HG02840 (cell line): Measurements from ENCODE around the gene MUC5B.
"Not testable (repeated sequence)": the region's sequence is repeated elsewhere in the genome, so short reads cannot be mapped to it uniquely, and the experiment has no call there.

Experiments
- ATAC-seq: cut with Tn5 transposase; IDR thresholded peaks from one replicate; pipeline ENCODE4 v1.9.1; 2021; ENCODE audit warnings: mild to moderate bottlenecking, moderate library complexity, moderate number of reproducible peaks; ENCODE audit not compliant: unreplicated experiment, low FRiP score

MUC5B gene

DNA sequence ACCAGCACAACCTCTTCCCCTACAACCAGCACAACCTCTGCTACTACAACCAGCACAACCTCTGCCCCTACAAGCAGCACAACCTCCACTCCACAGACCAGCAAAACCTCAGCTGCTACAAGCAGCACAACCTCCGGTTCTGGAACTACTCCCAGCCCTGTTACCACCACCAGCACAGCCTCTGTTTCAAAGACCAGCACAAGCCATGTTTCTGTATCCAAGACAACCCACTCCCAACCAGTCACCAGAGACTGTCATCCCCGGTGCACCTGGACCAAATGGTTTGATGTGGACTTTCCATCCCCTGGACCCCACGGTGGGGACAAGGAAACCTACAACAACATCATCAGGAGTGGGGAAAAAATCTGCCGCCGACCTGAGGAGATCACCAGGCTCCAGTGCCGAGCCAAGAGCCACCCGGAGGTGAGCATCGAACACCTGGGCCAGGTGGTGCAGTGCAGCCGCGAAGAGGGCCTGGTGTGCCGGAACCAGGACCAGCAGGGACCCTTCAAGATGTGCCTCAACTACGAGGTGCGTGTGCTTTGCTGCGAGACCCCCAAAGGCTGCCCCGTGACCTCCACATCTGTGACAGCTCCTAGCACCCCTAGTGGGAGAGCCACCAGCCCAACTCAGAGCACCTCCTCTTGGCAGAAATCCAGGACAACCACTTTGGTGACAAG is 34.3 kb upstream of the MUC5B start:
- not testable (repeated sequence) for ATAC-seq

GRCh38 chr11:1189816-1190215 is 33.0 kb upstream of the MUC5B start:
- ATAC-seq: not testable (repeated sequence)

DNA sequence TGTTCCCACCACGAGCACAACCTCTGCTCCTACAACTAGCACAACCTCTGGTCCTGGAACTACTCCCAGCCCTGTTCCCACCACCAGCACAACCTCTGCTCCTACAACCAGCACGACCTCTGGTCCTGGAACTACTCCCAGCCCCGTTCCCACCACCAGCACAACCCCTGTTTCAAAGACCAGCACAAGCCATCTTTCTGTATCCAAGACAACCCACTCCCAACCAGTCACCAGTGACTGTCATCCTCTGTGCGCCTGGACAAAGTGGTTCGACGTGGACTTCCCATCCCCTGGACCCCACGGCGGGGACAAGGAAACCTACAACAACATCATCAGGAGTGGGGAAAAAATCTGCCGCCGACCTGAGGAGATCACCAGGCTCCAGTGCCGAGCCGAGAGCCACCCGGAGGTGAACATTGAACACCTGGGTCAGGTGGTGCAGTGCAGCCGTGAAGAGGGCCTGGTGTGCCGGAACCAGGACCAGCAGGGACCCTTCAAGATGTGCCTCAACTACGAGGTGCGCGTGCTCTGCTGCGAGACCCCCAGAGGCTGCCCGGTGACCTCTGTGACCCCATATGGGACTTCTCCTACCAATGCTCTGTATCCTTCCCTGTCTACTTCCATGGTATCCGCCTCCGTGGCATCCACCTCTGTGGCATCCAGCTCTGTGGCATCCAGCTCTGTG is 30.9 kb upstream of the MUC5B start:
- not testable (repeated sequence) for ATAC-seq

- ATAC-seq: no peak
Measured at GRCh38 chr11:1192741-1193325, 30.0 kb upstream of the MUC5B start.

- ATAC-seq: no peak
Measured at GRCh38 chr11:1193326-1194230, 29.3 kb upstream of the MUC5B start.

DNA sequence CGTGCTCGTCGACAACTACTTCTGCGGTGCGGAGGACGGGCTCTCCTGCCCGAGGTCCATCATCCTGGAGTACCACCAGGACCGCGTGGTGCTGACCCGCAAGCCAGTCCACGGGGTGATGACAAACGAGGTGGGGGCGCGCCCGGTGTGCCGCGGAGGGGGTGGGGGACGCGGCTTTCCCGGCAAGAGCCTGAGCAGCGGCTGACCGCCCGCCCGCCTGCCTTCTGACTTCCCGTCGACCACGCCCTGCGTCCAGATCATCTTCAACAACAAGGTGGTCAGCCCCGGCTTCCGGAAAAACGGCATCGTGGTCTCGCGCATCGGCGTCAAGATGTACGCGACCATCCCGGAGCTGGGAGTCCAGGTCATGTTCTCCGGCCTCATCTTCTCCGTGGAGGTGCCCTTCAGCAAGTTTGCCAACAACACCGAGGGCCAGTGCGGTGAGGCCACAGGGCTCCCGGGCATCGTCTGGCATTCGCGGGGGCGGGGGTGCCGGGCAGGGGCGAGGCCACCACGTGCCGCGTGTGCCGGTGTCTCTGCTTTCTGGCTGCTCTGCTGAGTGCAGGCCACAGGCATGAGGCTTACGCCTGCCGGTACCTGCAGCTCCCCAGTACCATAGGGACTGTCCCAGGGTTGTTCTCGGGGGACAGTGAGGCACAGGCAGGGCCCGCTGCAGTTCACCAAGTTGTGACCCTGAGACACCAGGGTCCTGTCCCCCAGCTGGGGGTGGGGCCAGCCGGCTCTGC is 28.5 kb upstream of the MUC5B start:
- ATAC-seq: no peak

DNA sequence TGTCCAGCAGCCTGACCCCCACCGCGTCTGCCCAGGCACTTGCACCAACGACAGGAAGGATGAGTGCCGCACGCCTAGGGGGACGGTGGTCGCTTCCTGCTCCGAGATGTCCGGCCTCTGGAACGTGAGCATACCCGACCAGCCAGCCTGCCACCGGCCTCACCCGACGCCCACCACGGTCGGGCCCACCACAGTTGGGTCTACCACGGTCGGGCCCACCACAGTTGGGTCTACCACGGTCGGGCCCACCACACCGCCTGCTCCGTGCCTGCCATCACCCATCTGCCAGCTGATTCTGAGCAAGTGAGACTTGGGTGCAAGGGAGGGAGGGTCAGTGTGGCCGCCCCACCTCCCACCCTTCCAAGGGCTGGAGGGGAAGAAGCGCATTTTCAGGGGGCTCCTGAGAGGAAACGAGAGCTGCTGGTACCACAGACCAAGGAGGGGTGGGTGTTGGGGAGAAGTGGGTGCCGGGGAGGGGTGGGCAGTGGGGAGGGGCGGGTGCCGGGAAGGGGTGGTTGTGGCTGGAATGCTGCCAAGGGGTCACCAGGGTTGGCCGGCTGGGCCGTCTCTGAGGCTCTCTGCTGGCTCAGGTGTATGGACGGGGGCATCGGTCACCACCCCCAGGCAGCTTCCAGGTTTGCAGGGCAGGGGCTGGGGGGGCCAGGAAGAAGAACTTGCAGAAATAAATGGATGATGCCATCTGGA is 27.7 kb upstream of the MUC5B start:
- ATAC-seq: no peak

GRCh38 chr11:1195682-1196515 is 27.0 kb upstream of the MUC5B start:
- no peak for ATAC-seq

DNA sequence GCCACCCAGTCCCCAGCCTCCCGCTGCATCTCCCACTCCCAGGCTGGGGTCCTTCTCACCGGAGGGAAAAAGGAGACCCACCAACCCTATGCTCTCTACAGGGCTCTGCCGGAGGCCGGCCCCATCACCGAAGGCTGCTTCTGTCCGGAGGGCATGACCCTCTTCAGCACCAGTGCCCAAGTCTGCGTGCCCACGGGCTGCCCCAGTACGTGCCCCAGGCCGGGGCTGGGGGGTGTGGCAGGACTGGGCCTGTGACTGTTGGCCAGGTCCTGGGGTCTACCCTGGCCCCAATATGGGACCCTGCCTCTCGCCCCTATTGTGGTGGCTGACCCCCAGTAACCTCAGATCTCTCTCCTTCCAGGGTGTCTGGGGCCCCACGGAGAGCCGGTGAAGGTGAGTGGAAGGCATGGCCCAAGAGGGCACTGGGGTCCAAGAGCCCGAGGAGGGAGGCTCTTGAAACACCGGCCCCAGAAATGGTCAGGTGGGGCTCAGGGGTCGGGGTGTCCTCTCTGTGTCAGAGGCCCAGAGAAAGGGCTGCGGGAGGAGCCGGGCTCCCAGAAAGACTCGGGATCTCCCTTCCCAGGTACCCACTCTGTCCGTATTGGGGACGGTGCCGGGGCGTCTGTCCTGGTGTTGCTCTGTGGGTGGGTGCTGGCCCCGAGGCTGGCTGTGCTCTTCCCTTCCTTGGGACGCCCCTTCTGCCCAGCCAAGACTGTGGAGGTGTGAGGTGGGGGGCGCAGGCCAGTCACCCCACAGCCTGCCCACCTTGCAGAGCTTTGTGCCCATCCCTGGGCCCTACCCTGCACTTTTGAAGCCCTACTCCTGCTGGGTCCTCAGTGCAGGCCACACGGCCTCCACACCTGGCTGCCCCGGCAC is 26.1 kb upstream of the MUC5B start:
- ATAC-seq: no peak

DNA sequence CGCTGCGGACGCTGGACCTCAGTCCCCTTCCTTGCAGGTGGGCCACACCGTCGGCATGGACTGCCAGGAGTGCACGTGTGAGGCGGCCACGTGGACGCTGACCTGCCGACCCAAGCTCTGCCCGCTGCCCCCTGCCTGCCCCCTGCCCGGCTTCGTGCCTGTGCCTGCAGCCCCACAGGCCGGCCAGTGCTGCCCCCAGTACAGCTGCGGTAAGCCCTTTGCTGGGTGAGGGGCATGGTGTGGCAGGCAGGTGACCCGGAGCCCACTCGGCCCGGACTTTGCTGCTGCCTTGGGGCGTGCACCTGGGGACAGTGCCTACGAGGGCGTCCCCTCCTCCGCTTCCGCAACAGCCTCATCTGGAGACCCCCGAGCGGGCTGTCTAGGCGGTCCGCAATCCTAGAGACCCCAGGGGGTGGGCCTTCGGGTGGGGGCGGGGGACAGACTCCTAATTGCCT is 25.4 kb upstream of the MUC5B start:
- ATAC-seq: no peak

- ATAC-seq: no peak
Measured at GRCh38 chr11:1197886-1198560, 24.8 kb upstream of the MUC5B start.

- ATAC-seq: no peak
Measured at GRCh38 chr11:1198561-1199240, 24.2 kb upstream of the MUC5B start.

- ATAC-seq: no peak
Measured at GRCh38 chr11:1199241-1199750, 23.6 kb upstream of the MUC5B start.

- ATAC-seq: no peak
Measured at GRCh38 chr11:1199751-1200610, 22.9 kb upstream of the MUC5B start.

GRCh38 chr11:1200611-1201191 is 22.2 kb upstream of the MUC5B start:
- ATAC-seq: no peak
